ENCODE measurements around the gene UTP3.

DNA sequence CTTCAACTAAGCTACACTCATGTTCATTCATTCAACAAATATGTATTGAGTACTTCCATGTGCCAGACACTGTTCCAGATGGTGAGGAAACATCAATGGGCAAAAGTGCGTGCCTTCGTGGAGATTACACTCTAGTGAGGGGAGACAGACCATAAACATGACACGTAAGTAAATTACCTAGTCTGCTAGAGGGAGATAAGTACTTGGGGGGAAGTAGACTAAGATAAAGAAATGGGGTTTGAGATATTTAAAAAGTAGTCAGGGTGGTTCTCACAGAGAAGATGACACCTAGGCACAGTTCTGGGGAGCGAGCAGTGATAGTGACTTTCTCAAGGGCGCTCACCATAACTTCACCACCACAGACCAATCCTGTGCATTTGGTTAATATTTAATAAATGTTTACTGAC is 33.7 kb upstream of the UTP3 start:
- TF ChIP-seq, protein P1, sequence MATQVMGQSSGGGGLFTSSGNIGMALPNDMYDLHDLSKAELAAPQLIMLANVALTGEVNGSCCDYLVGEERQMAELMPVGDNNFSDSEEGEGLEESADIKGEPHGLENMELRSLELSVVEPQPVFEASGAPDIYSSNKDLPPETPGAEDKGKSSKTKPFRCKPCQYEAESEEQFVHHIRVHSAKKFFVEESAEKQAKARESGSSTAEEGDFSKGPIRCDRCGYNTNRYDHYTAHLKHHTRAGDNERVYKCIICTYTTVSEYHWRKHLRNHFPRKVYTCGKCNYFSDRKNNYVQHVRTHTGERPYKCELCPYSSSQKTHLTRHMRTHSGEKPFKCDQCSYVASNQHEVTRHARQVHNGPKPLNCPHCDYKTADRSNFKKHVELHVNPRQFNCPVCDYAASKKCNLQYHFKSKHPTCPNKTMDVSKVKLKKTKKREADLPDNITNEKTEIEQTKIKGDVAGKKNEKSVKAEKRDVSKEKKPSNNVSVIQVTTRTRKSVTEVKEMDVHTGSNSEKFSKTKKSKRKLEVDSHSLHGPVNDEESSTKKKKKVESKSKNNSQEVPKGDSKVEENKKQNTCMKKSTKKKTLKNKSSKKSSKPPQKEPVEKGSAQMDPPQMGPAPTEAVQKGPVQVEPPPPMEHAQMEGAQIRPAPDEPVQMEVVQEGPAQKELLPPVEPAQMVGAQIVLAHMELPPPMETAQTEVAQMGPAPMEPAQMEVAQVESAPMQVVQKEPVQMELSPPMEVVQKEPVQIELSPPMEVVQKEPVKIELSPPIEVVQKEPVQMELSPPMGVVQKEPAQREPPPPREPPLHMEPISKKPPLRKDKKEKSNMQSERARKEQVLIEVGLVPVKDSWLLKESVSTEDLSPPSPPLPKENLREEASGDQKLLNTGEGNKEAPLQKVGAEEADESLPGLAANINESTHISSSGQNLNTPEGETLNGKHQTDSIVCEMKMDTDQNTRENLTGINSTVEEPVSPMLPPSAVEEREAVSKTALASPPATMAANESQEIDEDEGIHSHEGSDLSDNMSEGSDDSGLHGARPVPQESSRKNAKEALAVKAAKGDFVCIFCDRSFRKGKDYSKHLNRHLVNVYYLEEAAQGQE (IDR thresholded peaks at IDR 0.05; ENCODE audit: low read depth) = no peak
- TF ChIP-seq, protein P2, sequence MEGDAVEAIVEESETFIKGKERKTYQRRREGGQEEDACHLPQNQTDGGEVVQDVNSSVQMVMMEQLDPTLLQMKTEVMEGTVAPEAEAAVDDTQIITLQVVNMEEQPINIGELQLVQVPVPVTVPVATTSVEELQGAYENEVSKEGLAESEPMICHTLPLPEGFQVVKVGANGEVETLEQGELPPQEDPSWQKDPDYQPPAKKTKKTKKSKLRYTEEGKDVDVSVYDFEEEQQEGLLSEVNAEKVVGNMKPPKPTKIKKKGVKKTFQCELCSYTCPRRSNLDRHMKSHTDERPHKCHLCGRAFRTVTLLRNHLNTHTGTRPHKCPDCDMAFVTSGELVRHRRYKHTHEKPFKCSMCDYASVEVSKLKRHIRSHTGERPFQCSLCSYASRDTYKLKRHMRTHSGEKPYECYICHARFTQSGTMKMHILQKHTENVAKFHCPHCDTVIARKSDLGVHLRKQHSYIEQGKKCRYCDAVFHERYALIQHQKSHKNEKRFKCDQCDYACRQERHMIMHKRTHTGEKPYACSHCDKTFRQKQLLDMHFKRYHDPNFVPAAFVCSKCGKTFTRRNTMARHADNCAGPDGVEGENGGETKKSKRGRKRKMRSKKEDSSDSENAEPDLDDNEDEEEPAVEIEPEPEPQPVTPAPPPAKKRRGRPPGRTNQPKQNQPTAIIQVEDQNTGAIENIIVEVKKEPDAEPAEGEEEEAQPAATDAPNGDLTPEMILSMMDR (IDR thresholded peaks at IDR 0.05 in 2 of 3, conservative IDR thresholded peaks at IDR 0.05 in 1 of 3; ENCODE audit: borderline replicate concordance in 1 of 3, insufficient read depth in 1 of 3, low read depth in 2 of 3, low read length in 2 of 3) = no peak
- TF ChIP-seq SP1 (IDR thresholded peaks at IDR 0.05; ENCODE audit: low read depth) (no peak), POLR2AphosphoS5 (IDR thresholded peaks at IDR 0.05; ENCODE audit: low read depth, low read length) (no peak), TCF7L2 (IDR thresholded peaks at IDR 0.05; ENCODE audit: borderline replicate concordance, extremely low read depth, insufficient read depth, insufficient read length) (no peak), EZH2 (IDR thresholded peaks at IDR 0.05) (no peak), RAD21 (IDR thresholded peaks at IDR 0.05; ENCODE audit: low read depth) (no peak), POLR2A (IDR thresholded peaks at IDR 0.05; ENCODE audit: borderline replicate concordance, extremely low read depth, insufficient read depth, insufficient read length) (no peak), CBX3 (IDR thresholded peaks at IDR 0.05; ENCODE audit: low read depth) (no peak), EZH2phosphoT487 (IDR thresholded peaks at IDR 0.05; ENCODE audit: borderline replicate concordance) (no peak)
- TF ChIP-seq, protein P3, sequence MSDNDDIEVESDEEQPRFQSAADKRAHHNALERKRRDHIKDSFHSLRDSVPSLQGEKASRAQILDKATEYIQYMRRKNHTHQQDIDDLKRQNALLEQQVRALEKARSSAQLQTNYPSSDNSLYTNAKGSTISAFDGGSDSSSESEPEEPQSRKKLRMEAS (IDR thresholded peaks at IDR 0.05) = no peak

All from HCT116 (cell line).